HepG2 (cell line): Measurements from ENCODE around the gene NOTUM. TPM values are rescaled to one million over a fixed set of nuclear protein-coding genes. Genes with fewer than 3 reads are reported as not detected.

Experiments used
- DNMT1 ChIP-seq: sonication (generic); formaldehyde crosslinking; IDR thresholded peaks from 2 replicates; pipeline ENCODE4 v1.5.1; 2020; ENCODE audit warnings: mild to moderate bottlenecking, missing genetic modification reagents
- FOXA3 ChIP-seq: IDR thresholded peaks from 2 replicates; pipeline ENCODE4 v1.6.1; 2016; ENCODE audit warnings: missing genetic modification reagents, missing compliant biosample characterization
- RAD51 ChIP-seq: fragments of 450-650 bp; IDR thresholded peaks from 2 replicates; pipeline ENCODE4 v1.6.1; 2016; ENCODE audit warnings: borderline replicate concordance
- RFX1 ChIP-seq: fragments of 450-650 bp; IDR thresholded peaks from 2 replicates; pipeline ENCODE4 v1.6.1; 2017
- TRIM24 ChIP-seq: sonication (generic); formaldehyde crosslinking; IDR thresholded peaks from 2 replicates; pipeline ENCODE4 v1.8.0; 2022; ENCODE audit warnings: mild to moderate bottlenecking, missing genetic modification reagents
- ZNF331 ChIP-seq: sonication (generic); formaldehyde crosslinking; IDR thresholded peaks from 2 replicates; pipeline ENCODE4 v1.4.0; 2020; ENCODE audit warnings: missing genetic modification reagents
- ZNF333 ChIP-seq: sonication (generic); formaldehyde crosslinking; IDR thresholded peaks from 2 replicates; pipeline ENCODE4 v1.4.0; 2020; ENCODE audit warnings: mild to moderate bottlenecking, missing genetic modification reagents, borderline replicate concordance
- polyA plus RNA-seq, 8 experiments: library from polyadenylated mRNA; depleted of rRNA in 3 of 8; stranded (reverse) in 7 of 8; unstranded in 1 of 8; fragments of >200 nt; fragmentation: Illumina TruSeq in 4 of 8; extraction: Trizol in 4 of 8; gene quantifications; 2 replicates each; pipeline versions ENCODE4 v1.2.1 to v1.2.3, GENCODE V29; 2011 to 2016; ENCODE audit warnings: low read depth in 4 of 8, missing spikeins in 1 of 8, mixed read lengths in 1 of 8; ENCODE audit not compliant: insufficient read depth in 1 of 8
- total RNA-seq, 5 experiments: library from RNA; depleted of rRNA; stranded (reverse); fragments of >200 nt; fragmentation: Illumina TruSeq; extraction: Trizol; gene quantifications; 2 replicates each; pipeline ENCODE4 v1.2.3, GENCODE V29; 2016; ENCODE audit warnings: low read depth in 1 of 5
- TF ChIP-seq, protein P1 (sequence below): sonication (generic); formaldehyde crosslinking; IDR thresholded peaks from 2 replicates; pipeline ENCODE4 v1.5.0; 2020; ENCODE audit warnings: missing genetic modification reagents
- TF ChIP-seq, protein P2 (sequence below): sonication (generic); formaldehyde crosslinking; IDR thresholded peaks from 2 replicates; pipeline ENCODE4 v1.4.0; 2020; ENCODE audit warnings: missing genetic modification reagents, borderline replicate concordance

The NOTUM gene
- total and polyA plus RNA-seq, 2 of the 13 experiments (the other 11 are each of a cell fraction or from before 2014, with no cell fraction given), result 150 to 160 TPM

DNA sequence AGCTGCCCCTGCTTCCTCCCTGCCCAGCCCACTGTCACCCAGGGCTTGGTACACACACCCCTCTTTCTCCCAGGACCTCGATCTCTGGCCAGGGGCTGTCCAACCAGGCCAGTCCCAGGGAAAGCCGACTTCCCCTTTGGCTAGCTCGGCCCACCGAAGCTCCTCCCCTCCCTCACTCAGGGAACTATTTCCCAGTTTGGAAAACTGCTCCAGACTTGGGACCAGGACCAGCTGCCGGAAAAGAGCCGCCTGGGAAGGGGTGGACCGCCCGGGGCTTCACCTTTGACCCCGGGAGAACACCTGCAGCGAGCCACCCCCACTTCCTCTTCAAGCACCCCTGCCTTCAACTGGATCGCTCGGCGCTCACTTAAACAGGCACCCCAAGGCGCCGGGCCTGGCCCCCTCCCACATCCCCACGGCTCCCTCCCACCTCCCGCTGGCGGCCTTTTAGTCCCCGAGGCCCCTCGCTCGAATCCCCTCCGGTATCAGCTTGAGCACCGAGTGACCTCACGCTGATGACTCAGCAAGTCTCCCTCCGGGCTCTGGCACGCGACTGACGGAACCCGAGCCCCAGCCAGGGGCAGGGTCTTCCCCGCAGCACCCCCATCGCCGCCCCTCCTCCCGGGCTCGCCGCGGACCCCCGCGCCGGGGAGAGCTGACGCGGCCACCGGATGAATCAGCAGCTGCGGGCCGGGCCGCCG lies 34.4 kb downstream of the NOTUM start (continued):
- TF ChIP-seq FOXA3 (CRISPR knock-in tag), result no peak
- TF ChIP-seq RFX1, result no peak
- no peak for TF ChIP-seq ZNF333 (CRISPR knock-in tag)
- TF ChIP-seq RAD51, result no peak
- TF ChIP-seq ZNF331 (CRISPR knock-in tag), result peak; percentile 20; the same call in 1 of the 2 replicates
- TF ChIP-seq TRIM24 (CRISPR knock-in tag), result no peak
- TF ChIP-seq, protein P1, sequence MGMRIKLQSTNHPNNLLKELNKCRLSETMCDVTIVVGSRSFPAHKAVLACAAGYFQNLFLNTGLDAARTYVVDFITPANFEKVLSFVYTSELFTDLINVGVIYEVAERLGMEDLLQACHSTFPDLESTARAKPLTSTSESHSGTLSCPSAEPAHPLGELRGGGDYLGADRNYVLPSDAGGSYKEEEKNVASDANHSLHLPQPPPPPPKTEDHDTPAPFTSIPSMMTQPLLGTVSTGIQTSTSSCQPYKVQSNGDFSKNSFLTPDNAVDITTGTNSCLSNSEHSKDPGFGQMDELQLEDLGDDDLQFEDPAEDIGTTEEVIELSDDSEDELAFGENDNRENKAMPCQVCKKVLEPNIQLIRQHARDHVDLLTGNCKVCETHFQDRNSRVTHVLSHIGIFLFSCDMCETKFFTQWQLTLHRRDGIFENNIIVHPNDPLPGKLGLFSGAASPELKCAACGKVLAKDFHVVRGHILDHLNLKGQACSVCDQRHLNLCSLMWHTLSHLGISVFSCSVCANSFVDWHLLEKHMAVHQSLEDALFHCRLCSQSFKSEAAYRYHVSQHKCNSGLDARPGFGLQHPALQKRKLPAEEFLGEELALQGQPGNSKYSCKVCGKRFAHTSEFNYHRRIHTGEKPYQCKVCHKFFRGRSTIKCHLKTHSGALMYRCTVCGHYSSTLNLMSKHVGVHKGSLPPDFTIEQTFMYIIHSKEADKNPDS, result no peak
- TF ChIP-seq DNMT1 (CRISPR knock-in tag), result no peak
- TF ChIP-seq, protein P2, sequence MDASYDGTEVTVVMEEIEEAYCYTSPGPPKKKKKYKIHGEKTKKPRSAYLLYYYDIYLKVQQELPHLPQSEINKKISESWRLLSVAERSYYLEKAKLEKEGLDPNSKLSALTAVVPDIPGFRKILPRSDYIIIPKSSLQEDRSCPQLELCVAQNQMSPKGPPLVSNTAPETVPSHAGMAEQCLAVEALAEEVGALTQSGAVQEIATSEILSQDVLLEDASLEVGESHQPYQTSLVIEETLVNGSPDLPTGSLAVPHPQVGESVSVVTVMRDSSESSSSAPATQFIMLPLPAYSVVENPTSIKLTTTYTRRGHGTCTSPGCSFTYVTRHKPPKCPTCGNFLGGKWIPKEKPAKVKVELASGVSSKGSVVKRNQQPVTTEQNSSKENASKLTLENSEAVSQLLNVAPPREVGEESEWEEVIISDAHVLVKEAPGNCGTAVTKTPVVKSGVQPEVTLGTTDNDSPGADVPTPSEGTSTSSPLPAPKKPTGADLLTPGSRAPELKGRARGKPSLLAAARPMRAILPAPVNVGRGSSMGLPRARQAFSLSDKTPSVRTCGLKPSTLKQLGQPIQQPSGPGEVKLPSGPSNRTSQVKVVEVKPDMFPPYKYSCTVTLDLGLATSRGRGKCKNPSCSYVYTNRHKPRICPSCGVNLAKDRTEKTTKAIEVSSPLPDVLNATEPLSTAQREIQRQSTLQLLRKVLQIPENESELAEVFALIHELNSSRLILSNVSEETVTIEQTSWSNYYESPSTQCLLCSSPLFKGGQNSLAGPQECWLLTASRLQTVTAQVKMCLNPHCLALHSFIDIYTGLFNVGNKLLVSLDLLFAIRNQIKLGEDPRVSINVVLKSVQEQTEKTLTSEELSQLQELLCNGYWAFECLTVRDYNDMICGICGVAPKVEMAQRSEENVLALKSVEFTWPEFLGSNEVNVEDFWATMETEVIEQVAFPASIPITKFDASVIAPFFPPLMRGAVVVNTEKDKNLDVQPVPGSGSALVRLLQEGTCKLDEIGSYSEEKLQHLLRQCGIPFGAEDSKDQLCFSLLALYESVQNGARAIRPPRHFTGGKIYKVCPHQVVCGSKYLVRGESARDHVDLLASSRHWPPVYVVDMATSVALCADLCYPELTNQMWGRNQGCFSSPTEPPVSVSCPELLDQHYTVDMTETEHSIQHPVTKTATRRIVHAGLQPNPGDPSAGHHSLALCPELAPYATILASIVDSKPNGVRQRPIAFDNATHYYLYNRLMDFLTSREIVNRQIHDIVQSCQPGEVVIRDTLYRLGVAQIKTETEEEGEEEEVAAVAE, result no peak
